Keratinocyte (primary cell): Measurements from ENCODE around the gene PDCD7.

Experiments
- EZH2 ChIP-seq: IDR thresholded peaks from one replicate; pipeline ENCODE4 v1.6.1; 2012; ENCODE audit warnings: inconsistent platforms, mild to moderate bottlenecking, low read length, moderate library complexity
- TF ChIP-seq, protein P1 (sequence below), 3 experiments: IDR thresholded peaks in 1 of 3; conservative IDR thresholded peaks in 1 of 3; optimal IDR thresholded peaks in 1 of 3; 2 replicates in 2 of 3; 3 replicates in 1 of 3; pipeline versions ENCODE3 to v1.5.1; 2011; ENCODE audit warnings: low read length in 3 of 3, mild to moderate bottlenecking in 3 of 3, moderate library complexity in 2 of 3, control low read depth in 1 of 3, inconsistent platforms in 1 of 3; ENCODE audit not compliant: insufficient read depth in 2 of 3; ENCODE audit errors: extremely low read depth in 1 of 3

DNA sequence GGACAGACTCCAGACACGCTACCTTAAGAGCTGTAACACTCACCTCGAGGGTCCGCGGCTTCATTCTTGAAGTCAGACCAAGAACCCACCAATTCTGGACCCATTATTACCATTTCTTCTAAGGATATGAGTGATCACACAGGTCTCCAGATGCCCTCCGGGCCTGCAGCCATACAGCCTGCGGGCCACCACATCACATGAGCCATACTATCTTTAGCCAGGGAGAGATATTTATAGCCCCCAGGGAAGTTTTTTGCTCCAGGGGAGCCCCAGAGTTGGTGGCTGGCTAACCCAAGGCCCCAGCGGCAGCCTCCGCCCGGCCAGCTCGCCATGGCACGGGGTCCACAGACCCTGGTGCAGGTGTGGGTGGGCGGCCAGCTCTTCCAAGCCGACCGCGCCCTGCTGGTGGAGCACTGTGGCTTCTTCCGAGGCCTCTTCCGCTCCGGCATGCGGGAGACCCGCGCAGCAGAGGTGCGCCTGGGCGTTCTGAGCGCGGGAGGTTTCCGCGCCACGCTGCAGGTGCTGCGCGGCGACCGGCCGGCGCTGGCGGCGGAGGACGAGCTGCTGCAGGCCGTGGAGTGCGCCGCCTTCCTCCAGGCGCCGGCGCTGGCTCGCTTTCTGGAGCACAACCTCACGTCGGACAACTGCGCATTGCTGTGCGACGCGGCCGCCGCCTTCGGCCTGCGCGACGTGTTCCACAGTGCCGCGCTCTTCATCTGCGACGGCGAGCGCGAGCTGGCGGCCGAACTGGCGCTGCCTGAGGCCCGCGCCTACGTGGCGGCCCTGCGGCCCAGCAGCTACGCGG lies 56.9 kb downstream of the PDCD7 start, which contains the start of gene KBTBD13:
- TF ChIP-seq, protein P1, sequence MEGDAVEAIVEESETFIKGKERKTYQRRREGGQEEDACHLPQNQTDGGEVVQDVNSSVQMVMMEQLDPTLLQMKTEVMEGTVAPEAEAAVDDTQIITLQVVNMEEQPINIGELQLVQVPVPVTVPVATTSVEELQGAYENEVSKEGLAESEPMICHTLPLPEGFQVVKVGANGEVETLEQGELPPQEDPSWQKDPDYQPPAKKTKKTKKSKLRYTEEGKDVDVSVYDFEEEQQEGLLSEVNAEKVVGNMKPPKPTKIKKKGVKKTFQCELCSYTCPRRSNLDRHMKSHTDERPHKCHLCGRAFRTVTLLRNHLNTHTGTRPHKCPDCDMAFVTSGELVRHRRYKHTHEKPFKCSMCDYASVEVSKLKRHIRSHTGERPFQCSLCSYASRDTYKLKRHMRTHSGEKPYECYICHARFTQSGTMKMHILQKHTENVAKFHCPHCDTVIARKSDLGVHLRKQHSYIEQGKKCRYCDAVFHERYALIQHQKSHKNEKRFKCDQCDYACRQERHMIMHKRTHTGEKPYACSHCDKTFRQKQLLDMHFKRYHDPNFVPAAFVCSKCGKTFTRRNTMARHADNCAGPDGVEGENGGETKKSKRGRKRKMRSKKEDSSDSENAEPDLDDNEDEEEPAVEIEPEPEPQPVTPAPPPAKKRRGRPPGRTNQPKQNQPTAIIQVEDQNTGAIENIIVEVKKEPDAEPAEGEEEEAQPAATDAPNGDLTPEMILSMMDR (optimal IDR thresholded peaks at IDR 0.05 in 1 of 3, IDR thresholded peaks at IDR 0.05 in 1 of 3, conservative IDR thresholded peaks at IDR 0.05 in 1 of 3; ENCODE audit: extremely low read depth in 1 of 3, insufficient read depth in 2 of 3, low read length in 3 of 3) = no peak
- TF ChIP-seq EZH2 = peak; percentile 67
